GM19099 (cell line): ENCODE data around the gene KBTBD4.

ENCODE experiments used
- POLR2A ChIP-seq: IDR thresholded peaks from 3 replicates; pipeline ENCODE4 v1.6.1; 2011; ENCODE audit warnings: low read depth; ENCODE audit not compliant: insufficient read length; ENCODE audit errors: extremely low read depth

The KBTBD4 gene

DNA sequence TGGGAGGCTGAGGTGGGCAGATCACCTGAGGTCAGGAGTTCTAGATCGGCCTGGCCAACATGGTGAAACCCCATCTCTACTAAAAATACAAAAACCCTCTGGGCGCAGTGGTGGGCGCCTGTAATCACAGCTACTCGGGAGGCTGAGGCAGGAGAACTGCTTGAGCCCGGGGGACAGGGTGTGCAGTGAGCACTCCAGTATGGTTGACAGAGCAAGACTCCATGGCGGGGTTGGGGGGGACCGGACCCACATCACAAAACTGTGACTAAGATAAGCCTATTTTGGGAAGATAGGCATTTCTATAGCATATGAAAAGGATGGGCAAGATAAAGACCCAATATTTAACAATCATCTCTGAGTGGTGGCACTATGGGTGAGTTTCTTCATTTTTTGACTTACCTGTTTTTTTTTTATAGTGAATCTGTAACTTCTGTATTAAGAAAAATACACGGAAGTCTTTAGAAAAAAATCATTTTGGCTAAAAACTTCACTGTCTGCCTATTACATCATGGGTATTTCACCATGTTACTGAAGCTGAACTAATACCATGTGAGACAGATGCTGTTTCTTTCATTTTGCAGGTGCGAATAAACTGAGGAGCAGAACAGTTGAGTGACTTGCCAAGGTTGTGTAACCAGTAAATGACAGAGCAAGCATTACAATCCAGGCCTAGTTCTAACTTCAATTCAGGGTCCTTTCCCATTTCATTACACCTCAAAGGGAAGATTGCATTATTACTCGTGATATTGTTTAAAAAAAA is 28.3 kb downstream of the KBTBD4 start:
- TF ChIP-seq POLR2A: no peak

DNA sequence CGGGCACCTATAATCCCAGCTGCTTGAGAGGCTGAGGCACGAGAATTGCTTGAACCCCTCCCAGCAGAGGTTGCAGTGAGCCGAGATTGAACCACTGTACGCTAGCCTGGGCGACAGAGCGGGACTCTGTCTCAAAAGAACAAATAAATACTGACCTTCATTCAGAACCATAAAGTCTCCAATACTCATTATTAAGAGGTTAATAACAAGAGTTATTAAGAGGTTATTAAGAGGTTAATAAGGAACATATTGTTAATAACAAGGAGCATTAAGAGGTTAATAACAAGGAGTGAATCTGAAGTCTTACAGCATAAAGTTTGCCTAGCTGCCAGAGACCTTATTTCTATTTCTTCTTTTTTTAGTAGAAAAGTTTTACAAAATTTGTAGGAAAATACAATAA is 33.5 kb downstream of the KBTBD4 start:
- TF ChIP-seq POLR2A: no peak

GRCh38 chr11:47541070-47541469 is 37.7 kb downstream of the KBTBD4 start:
- no peak for TF ChIP-seq POLR2A

DNA sequence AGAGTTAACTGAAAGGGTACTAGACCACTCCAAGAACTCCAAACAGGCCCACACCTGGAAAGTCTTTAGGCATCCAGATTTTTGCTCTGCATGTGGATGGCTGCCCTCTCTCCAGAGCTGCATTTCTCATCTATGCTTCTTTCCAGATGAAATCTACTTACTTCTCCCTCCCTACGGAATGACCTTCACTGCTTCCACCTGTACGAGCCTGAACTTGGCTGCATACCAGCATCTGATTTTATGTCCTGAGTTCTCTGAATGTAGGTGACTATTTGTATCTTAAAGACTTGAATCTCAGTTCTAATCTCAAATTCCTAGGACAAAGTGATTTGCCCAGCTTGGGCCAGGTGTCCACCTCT is 39.1 kb downstream of the KBTBD4 start:
- no peak for TF ChIP-seq POLR2A

DNA sequence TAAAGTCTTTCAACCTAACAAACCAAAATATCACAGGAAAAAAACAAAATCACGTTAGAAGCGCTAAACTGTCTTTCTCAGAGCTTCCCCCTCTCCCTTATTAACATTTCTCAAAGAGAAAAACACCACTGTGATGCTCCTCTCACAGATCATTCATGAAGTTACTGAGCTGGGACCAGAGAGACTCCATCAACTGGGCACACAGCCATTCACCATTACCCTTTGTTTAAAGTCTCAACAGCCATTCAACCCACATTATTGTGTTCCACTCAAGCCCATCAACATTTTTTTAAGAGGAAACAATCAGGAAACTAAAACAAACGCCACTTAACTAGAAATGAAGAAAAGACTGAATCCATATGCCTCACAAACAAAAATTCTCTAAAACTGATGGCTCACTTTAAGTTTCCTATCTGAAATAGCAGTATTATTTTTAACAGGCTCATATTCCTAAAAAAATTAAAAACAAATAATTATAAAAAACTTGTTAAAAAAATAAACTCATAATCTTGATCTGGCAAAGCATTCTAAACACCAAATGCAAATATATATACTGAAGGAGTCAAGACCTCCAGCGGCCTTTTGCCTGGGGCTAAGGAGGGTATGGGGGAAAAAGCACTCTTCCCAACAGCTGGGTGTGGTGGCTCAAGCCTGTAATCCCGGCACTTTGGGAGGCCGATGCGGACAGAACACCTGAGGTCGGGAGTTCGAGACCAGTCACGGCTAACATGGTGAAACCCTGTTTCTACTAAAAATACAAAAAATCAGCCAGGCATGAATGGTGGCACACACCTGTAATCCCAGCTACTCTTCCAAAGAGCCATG is 39.8 kb downstream of the KBTBD4 start:
- no peak for TF ChIP-seq POLR2A

- TF ChIP-seq POLR2A: no peak
Observed at GRCh38 chr11:47536915-47537314, 41.9 kb downstream of the KBTBD4 start.

DNA sequence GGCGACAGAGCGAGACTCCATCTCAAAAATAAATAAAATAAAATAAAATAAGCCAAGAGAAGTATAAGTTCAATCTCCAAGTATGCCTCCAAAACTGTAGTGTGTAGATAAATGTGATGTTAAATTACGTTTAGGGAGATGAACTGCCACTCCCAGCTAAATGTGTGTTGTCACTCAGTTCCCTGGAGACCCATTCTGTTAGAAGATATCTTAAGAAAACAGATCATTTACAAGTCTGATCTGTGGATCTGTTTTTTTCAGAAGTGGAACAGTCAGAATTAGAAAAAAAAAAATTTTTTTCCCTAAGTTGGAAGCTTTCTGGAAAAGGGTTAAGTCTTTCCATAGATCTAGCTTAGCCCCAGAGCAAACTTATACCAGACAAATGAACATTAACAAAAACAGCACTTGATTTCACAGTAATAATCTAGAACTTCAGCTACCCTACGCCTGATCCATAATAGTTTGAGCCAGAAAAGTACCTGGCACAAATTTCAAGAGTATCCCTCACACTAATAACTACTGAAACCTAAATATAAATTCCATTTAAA is 44.0 kb downstream of the KBTBD4 start:
- TF ChIP-seq POLR2A: no peak

- no peak for TF ChIP-seq POLR2A
Observed at GRCh38 chr11:47533690-47534151, 45.0 kb downstream of the KBTBD4 start.

- no peak for TF ChIP-seq POLR2A
Observed at GRCh38 chr11:47532597-47533213, 46.1 kb downstream of the KBTBD4 start.

GRCh38 chr11:47531666-47532065 is 47.1 kb downstream of the KBTBD4 start:
- no peak for TF ChIP-seq POLR2A

DNA sequence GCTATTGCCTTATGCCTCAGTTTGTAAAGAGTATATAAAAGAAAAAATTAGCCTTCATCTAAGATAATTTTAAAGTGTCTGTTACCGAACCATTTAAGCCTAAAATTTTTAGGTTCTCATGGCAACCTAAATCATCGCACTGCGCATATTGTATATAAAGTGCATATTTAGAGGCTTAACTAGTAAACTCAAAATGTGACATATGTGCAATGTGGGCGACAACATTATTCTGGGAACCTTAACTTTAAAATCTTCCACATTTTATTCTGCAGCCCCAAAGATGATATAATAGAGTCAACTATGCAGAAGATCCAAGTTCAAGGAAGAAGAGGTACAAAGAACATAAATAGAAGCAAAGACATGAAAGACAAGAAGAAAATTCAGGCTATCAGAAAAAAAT is 48.8 kb downstream of the KBTBD4 start:
- TF ChIP-seq POLR2A: no peak

DNA sequence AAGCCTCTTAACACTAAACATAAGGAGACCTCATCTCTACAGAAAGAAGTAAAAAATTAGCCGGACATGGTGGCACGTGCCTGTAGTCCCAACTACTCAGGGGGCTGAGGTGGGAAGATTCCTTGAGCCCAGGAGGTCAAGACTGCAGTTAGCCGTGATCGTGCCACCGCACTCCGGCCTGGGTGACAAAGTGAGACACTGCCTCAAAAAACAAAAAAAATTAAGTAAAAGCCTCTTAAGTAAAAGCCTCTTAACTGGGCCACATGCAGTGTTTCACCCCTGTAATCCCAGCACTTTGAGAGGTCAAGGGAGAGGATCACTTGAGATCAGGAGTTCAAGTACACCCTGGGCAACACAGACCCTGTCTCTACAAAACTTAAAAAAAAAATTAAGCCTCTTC is 51.6 kb downstream of the KBTBD4 start:
- no peak for TF ChIP-seq POLR2A

DNA sequence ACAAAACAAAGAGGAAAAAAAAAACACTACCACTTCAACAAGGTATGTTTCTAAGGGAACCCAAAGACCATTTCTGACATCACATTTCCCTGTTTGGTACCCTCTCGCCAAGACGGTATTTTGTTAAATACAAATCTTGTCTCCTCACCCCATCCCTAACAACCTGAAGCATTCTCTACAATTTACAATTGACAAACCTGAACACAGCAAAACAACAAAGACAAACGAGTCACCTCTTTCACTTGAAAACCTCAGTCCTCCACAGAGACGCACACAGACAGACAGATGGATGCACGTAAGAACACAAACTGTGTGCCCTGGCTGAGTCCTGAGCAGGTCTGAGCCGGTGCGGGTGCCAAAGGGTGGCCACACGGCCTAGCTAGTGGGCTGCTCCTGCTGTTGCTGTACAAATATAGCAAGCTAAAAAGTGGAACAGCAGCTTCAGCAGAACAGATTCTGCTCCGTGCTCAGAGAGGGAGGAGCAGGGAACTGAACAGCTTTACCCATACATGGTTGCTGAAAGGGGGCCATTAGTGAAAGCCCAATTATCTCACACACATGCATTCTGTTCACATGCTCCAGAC is 54.4 kb downstream of the KBTBD4 start:
- no peak for TF ChIP-seq POLR2A

DNA sequence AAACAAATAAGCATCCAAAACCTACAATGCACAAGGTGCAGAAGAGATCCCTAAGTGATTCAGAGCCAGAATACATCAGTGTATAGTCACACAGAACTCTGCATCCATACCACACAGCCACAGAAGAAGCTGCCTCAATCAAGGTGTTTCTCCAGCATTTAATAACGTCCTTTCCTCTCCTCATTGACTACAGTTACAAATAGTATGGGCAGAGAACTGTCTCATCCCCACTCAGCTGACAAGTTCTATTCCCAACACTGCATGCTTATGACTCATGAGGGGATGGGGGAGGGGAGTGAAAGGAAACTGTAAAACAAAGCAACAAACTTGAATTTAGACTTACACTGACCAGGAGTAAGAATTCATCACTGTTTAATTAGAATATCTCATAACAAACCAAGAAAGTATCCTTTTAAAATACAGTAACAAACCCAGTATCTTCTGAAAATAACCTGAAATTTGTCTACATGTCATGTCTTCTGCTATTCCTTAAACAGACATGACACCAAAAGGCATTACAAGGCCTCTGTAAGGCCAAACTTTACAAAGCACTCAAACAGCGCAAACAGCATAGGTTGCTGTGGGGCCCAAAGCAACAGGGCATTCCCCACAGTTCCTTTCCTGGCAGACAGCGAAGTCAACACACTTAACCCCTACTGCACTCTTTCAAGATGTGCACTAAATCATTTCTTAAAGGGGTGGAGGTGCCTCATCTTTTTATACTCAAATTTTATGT is 55.1 kb downstream of the KBTBD4 start:
- TF ChIP-seq POLR2A: no peak
